HFF-Myc (cell line): ENCODE results near the gene DEFB124.
"Not testable (repeated sequence)": the region's sequence is repeated elsewhere in the genome, so short reads cannot be mapped to it uniquely, and the experiment has no call there.

Source experiments
- DNase-seq: peaks from one replicate; pipeline ENCODE4 v3.0.0-alpha.2; 2011; ENCODE audit warnings: low read depth; ENCODE audit errors: extremely low read depth
- H3K4me3 ChIP-seq: replicated peaks from 2 replicates; pipeline ENCODE4 v1.5.1; 2011; ENCODE audit warnings: low read depth, mild to moderate bottlenecking, control low read depth, low read length
- TF ChIP-seq, protein P1 (sequence below): IDR thresholded peaks from 2 replicates; pipeline ENCODE4 v1.5.1; 2012; ENCODE audit warnings: mild to moderate bottlenecking, low read depth, low read length, control low read depth; ENCODE audit errors: missing control alignments

The DEFB124 gene

GRCh38 chr20:31474097-31474436 lies 860 bp downstream of the DEFB124 start:
- no peak overlapping the region for H3K4me3 ChIP-seq
- TF ChIP-seq, protein P1, sequence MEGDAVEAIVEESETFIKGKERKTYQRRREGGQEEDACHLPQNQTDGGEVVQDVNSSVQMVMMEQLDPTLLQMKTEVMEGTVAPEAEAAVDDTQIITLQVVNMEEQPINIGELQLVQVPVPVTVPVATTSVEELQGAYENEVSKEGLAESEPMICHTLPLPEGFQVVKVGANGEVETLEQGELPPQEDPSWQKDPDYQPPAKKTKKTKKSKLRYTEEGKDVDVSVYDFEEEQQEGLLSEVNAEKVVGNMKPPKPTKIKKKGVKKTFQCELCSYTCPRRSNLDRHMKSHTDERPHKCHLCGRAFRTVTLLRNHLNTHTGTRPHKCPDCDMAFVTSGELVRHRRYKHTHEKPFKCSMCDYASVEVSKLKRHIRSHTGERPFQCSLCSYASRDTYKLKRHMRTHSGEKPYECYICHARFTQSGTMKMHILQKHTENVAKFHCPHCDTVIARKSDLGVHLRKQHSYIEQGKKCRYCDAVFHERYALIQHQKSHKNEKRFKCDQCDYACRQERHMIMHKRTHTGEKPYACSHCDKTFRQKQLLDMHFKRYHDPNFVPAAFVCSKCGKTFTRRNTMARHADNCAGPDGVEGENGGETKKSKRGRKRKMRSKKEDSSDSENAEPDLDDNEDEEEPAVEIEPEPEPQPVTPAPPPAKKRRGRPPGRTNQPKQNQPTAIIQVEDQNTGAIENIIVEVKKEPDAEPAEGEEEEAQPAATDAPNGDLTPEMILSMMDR: no peak
- no peak for DNase-seq

DNA sequence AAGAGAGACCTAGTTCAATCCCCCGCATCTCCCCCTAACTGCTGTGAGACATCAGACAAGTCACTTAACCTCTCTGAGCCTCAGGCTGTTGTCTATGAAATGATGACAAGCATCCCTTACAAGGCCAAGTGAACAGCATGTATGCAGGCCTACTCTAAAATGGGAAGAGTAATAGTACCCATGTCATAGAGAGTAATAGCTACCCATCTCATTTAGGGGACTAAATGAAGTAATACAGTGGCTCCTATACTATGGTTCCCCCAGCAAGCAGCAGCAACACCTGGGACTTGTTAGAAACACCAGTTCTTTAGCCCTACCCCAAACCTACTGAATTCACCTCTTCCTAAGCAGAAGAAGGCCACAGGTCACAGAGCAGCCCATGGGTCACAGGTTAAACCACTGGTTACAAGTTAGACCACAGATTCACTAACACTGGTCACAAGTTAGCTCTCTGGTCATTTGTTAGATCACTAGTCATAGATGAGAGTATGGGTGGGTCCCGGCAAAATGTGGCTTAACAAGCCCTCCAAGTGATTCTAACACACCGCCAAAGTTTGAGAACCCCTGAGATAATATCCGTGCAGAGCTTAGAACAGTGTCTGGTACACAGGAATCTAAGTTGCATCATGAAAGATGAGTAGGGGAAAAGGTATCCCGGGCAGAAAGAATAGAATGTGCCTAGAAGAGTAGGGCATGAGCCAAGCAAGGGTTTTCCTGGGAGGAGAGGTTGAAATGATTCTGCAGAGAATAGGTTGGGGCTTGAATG lies 1.4 kb downstream of the DEFB124 start:
- DNase-seq: no peak
- TF ChIP-seq, protein P1: no peak
- H3K4me3 ChIP-seq: no peak overlapping the region

- TF ChIP-seq, protein P1: no peak
- DNase-seq: no peak
- H3K4me3 ChIP-seq: no peak overlapping the region
Observed at GRCh38 chr20:31472395-31473330, 2.3 kb downstream of the DEFB124 start.

GRCh38 chr20:31470946-31471345 lies 4.0 kb downstream of the DEFB124 start:
- H3K4me3 ChIP-seq, DNase-seq: not testable (repeated sequence)

DNA sequence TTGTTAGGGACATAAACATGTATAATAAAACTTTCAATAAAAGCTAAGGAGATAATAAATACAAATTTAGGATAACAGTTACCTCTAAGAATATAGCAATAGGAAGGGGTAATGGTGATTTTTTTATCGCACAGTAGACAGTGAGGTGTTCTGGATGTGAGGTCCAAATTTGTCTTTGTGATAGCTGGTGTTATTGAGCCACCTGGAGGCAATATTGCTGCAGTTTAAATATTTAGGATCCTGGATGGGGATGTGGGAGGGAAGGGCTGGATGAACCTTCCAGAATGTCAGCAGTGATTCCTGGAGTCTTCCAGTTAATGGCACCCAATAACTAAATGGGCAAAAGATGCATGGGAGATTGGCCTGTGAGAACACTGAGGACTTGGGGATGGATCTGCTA lies 20.6 kb downstream of the DEFB124 start:
- TF ChIP-seq, protein P1: no peak
- H3K4me3 ChIP-seq: no peak overlapping the region
- DNase-seq: no peak

- TF ChIP-seq, protein P1: no peak
- DNase-seq: no peak
- H3K4me3 ChIP-seq: no peak overlapping the region
Observed at GRCh38 chr20:31452575-31452974, 22.4 kb downstream of the DEFB124 start.
